ENCODE measurements around the gene CORO1A.

Gene CORO1A

GRCh38 chr16:30185683-30186421 lies 2.5 kb downstream of the CORO1A start:
- ATAC-seq = no peak
- TF ChIP-seq RARB (CRISPR knock-in tag; IDR thresholded peaks at IDR 0.05) = no peak
- TF ChIP-seq ZNF70 (CRISPR knock-in tag; IDR thresholded peaks at IDR 0.05) = no peak
- TF ChIP-seq SNAI2 (CRISPR knock-in tag; IDR thresholded peaks at IDR 0.05) = no peak
- no peak for TF ChIP-seq PATZ1 (CRISPR knock-in tag; IDR thresholded peaks at IDR 0.05; ENCODE audit: borderline replicate concordance)
- TF ChIP-seq ZC3H10 (CRISPR knock-in tag; IDR thresholded peaks at IDR 0.05) = no peak
- TF ChIP-seq TCF4 (CRISPR knock-in tag; IDR thresholded peaks at IDR 0.05; ENCODE audit: borderline replicate concordance) = no peak
- no peak for TF ChIP-seq TSHZ2 (CRISPR knock-in tag; IDR thresholded peaks at IDR 0.05)
- no peak for TF ChIP-seq CREB5 (CRISPR knock-in tag; IDR thresholded peaks at IDR 0.05; ENCODE audit: low read depth)
- TF ChIP-seq ISL1 (CRISPR knock-in tag; IDR thresholded peaks at IDR 0.05) = no peak
- TF ChIP-seq ARNTL (CRISPR knock-in tag; IDR thresholded peaks at IDR 0.05; ENCODE audit: borderline replicate concordance, low read depth) = no peak
- no peak for TF ChIP-seq ZNF565 (CRISPR knock-in tag; conservative IDR thresholded peaks at IDR 0.05; ENCODE audit: low read depth)
- no peak for TF ChIP-seq TOX (CRISPR knock-in tag; IDR thresholded peaks at IDR 0.05; ENCODE audit: borderline replicate concordance)

GRCh38 chr16:30186444-30186781 lies 3.0 kb downstream of the CORO1A start:
- no peak for ATAC-seq
- no peak for TF ChIP-seq TOX (CRISPR knock-in tag; IDR thresholded peaks at IDR 0.05; ENCODE audit: borderline replicate concordance)
- no peak for TF ChIP-seq ZFP30 (CRISPR knock-in tag; IDR thresholded peaks at IDR 0.05)
- TF ChIP-seq GLIS3 (CRISPR knock-in tag; IDR thresholded peaks at IDR 0.05) = no peak
- no peak for TF ChIP-seq ZFP3 (CRISPR knock-in tag; IDR thresholded peaks at IDR 0.05)
- no peak for TF ChIP-seq ZNF8 (CRISPR knock-in tag; IDR thresholded peaks at IDR 0.05)
- TF ChIP-seq BACH2 (CRISPR knock-in tag; IDR thresholded peaks at IDR 0.05; ENCODE audit: borderline replicate concordance) = no peak
- no peak for TF ChIP-seq POU6F1 (CRISPR knock-in tag; IDR thresholded peaks at IDR 0.05; ENCODE audit: borderline replicate concordance, low read depth)
- no peak for TF ChIP-seq ZC3H10 (CRISPR knock-in tag; IDR thresholded peaks at IDR 0.05)
- no peak for TF ChIP-seq CREB5 (CRISPR knock-in tag; IDR thresholded peaks at IDR 0.05; ENCODE audit: low read depth)
- TF ChIP-seq TSHZ2 (CRISPR knock-in tag; IDR thresholded peaks at IDR 0.05) = no peak
- TF ChIP-seq CSDC2 (CRISPR knock-in tag; IDR thresholded peaks at IDR 0.05) = no peak
- no peak for TF ChIP-seq ZNF70 (CRISPR knock-in tag; IDR thresholded peaks at IDR 0.05)
- no peak for TF ChIP-seq PATZ1 (CRISPR knock-in tag; IDR thresholded peaks at IDR 0.05; ENCODE audit: borderline replicate concordance)
- no peak for TF ChIP-seq ESRRG (CRISPR knock-in tag; IDR thresholded peaks at IDR 0.05)
- TF ChIP-seq SNAI2 (CRISPR knock-in tag; IDR thresholded peaks at IDR 0.05) = no peak
- no peak for TF ChIP-seq PPARA (CRISPR knock-in tag; IDR thresholded peaks at IDR 0.05; ENCODE audit: borderline replicate concordance)
- no peak for TF ChIP-seq ZNF565 (CRISPR knock-in tag; conservative IDR thresholded peaks at IDR 0.05; ENCODE audit: low read depth)

All from SK-N-SH treated with all-trans-retinoic acid at 6 μM for 48 hours (cell line).